ENCODE measurements around the gene STPG2.

STPG2 gene

DNA sequence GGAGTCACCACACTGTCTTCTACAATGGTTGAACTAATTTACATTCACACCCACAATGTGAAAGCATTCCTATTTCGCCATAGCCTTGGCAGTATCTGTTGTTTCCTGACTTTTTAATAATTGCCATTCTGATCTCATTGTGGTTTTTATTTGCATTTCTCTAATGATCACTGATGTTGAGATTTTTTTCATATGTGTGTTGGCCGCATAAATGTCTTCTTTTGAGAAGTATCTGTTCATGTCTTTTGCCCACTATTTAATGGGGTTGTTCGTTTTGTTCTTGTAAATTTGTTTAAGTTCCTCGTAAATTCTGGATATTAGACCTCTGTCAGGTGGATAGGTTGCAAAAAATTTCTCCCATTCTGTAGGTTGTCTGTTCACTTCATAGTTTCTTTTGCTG is 519.1 kb downstream of the STPG2 start:
- no peak for TF ChIP-seq CTCF (IDR thresholded peaks at IDR 0.05; ENCODE audit: borderline replicate concordance, insufficient read depth, low read depth, low read length)
- H3K4me3 ChIP-seq (ENCODE audit: low read depth, low read length), result no peak overlapping the region

- no peak for TF ChIP-seq CTCF (IDR thresholded peaks at IDR 0.05; ENCODE audit: borderline replicate concordance, insufficient read depth, low read depth, low read length)
- H3K4me3 ChIP-seq (ENCODE audit: low read depth, low read length), result no peak overlapping the region
Measured at GRCh38 chr4:97605932-97606331, 537.3 kb downstream of the STPG2 start.

DNA sequence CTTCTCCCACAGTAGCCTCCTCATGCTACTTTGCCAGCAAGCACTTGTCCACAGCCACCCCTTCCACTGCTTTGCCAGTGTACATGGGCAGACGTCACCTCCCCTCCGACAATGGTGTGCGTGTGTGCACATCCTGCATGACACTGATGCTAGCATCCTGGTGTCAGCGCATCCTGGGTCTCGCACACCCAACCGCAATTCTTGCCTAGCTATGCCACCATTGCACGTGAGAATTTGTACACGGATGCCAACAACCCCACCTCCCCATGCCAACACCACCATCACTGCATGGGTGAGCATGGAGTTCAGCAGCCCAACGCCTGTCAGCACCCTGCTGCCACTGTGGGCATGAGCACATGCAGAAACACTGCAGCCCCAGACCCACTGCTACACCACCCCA is 550.0 kb downstream of the STPG2 start:
- no peak for TF ChIP-seq CTCF (IDR thresholded peaks at IDR 0.05; ENCODE audit: borderline replicate concordance, insufficient read depth, low read depth, low read length)

GRCh38 chr4:97590266-97590665 is 553.0 kb downstream of the STPG2 start:
- no peak overlapping the region for H3K4me3 ChIP-seq (ENCODE audit: low read depth, low read length)
- TF ChIP-seq CTCF (IDR thresholded peaks at IDR 0.05; ENCODE audit: borderline replicate concordance, insufficient read depth, low read depth, low read length), result no peak

More for the DNA sequence above, 550.0 kb downstream of the STPG2 start:
- H3K4me3 ChIP-seq (ENCODE audit: low read depth, low read length), result no peak overlapping the region

- H3K4me3 ChIP-seq (ENCODE audit: low read depth, low read length), result no peak overlapping the region
- no peak for TF ChIP-seq CTCF (IDR thresholded peaks at IDR 0.05; ENCODE audit: borderline replicate concordance, insufficient read depth, low read depth, low read length)
Measured at GRCh38 chr4:97589481-97590196, 553.6 kb downstream of the STPG2 start.

DNA sequence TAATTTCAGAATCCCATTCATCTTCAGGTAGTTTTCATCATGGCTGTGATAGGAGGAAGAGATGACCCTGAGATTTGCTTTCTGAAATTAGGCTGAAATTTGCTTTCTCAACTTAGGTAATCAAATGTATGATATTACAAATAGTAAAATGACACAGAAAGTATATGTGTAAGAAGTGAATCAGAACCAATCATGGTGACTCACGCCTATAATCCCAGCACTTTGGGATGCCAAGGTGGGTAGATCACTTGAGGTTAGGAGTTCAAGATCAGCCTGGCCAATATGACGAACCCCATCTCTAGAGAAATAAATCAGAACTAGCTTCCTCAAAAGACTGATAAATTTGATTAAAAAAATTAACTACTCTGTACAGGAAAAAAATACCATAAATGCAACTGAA is 555.4 kb downstream of the STPG2 start:
- no peak overlapping the region for H3K4me3 ChIP-seq (ENCODE audit: low read depth, low read length)
- no peak for TF ChIP-seq CTCF (IDR thresholded peaks at IDR 0.05; ENCODE audit: borderline replicate concordance, insufficient read depth, low read depth, low read length)

GRCh38 chr4:97585274-97585673 is 558.0 kb downstream of the STPG2 start:
- no peak for TF ChIP-seq CTCF (IDR thresholded peaks at IDR 0.05; ENCODE audit: borderline replicate concordance, insufficient read depth, low read depth, low read length)
- H3K4me3 ChIP-seq (ENCODE audit: low read depth, low read length), result no peak overlapping the region
